H1 (cell line): Measurements from ENCODE around the gene GMCL1.

Experiments used
- CTCF ChIP-seq, 3 experiments: IDR thresholded peaks; 1 replicate in 2 of 3; 2 replicates in 1 of 3; pipeline versions ENCODE4 v1.5.1 to v1.6.1; 2011; ENCODE audit warnings: low read length in 3 of 3, mild to moderate bottlenecking in 3 of 3, inconsistent platforms in 2 of 3, low read depth in 1 of 3, moderate library complexity in 1 of 3; ENCODE audit not compliant: insufficient read depth in 1 of 3; ENCODE audit errors: control extremely low read depth in 1 of 3
- EGR1 ChIP-seq: IDR thresholded peaks from 2 replicates; pipeline ENCODE4 v1.6.1; 2011; ENCODE audit warnings: low read depth, low read length, borderline replicate concordance
- EP300 ChIP-seq, 2 experiments: IDR thresholded peaks; 1 replicate in 1 of 2; 2 replicates in 1 of 2; pipeline ENCODE4 v1.6.1; 2011 to 2012; ENCODE audit warnings: low read depth in 2 of 2, low read length in 2 of 2, mild to moderate bottlenecking in 2 of 2, borderline replicate concordance in 1 of 2, inconsistent platforms in 1 of 2, moderate library complexity in 1 of 2
- HDAC6 ChIP-seq: IDR thresholded peaks from one replicate; pipeline ENCODE4 v1.7.1; 2012; ENCODE audit warnings: low read depth, mild to moderate bottlenecking, inconsistent platforms, low read length, moderate library complexity
- POLR2AphosphoS5 ChIP-seq: IDR thresholded peaks from 2 replicates; pipeline ENCODE4 v1.6.1; 2011; ENCODE audit warnings: low read depth, low read length

GRCh38 chr2:69781321-69782248, 47.9 kb upstream of the GMCL1 start:
- TF ChIP-seq EP300 (IDR thresholded peaks at IDR 0.05; ENCODE audit: borderline replicate concordance in 1 of 2, low read depth in 2 of 2, low read length in 2 of 2) (no peak), POLR2AphosphoS5 (no peak), CTCF (IDR thresholded peaks at IDR 0.05; ENCODE audit: control extremely low read depth in 1 of 3, insufficient read depth in 1 of 3, low read depth in 1 of 3, low read length in 3 of 3) (no peak), EGR1 (no peak), HDAC6 (no peak)
